Neuronal stem cell (in vitro differentiated cells): ENCODE measurements around the gene MIGA2.

Experiments used
- DNase-seq: peaks from one replicate; pipeline ENCODE4 v3.0.0-alpha.2; 2013; ENCODE audit warnings: low spot score
- H2AFZ ChIP-seq: one replicate; pipeline ENCODE4 v1.6.1; 2013; ENCODE audit warnings: mild to moderate bottlenecking, low read length, inconsistent platforms
- H2AK5ac ChIP-seq: 2 replicates; pipeline ENCODE4 v1.6.1; 2013; ENCODE audit warnings: low read depth, mild to moderate bottlenecking, inconsistent platforms, low read length, moderate library complexity, mixed read lengths
- H2BK120ac ChIP-seq: 2 replicates; pipeline ENCODE4 v1.6.1; 2013; ENCODE audit warnings: low read depth, mild to moderate bottlenecking, inconsistent platforms, low read length, moderate library complexity, mixed read lengths
- H2BK12ac ChIP-seq: one replicate; pipeline ENCODE4 v1.6.1; 2013; ENCODE audit warnings: low read length, inconsistent platforms
- H2BK15ac ChIP-seq: 2 replicates; pipeline ENCODE4 v1.6.1; 2013; ENCODE audit warnings: mild to moderate bottlenecking, low read length, inconsistent platforms, mixed read lengths
- H2BK5ac ChIP-seq: one replicate; pipeline ENCODE4 v1.6.1; 2013; ENCODE audit warnings: inconsistent platforms, mild to moderate bottlenecking, low read length, moderate library complexity
- H3K14ac ChIP-seq: one replicate; pipeline ENCODE4 v1.6.1; 2013; ENCODE audit warnings: low read length, inconsistent platforms
- H3K18ac ChIP-seq: 2 replicates; pipeline ENCODE4 v1.6.1; 2013; ENCODE audit warnings: low read length, inconsistent platforms
- H3K23ac ChIP-seq: 2 replicates; pipeline ENCODE4 v1.6.1; 2013; ENCODE audit warnings: low read depth, mild to moderate bottlenecking, mixed read lengths, low read length, inconsistent platforms; ENCODE audit not compliant: poor library complexity
- H3K27ac ChIP-seq: replicated peaks from 3 replicates; pipeline ENCODE4 v1.5.1; 2013; ENCODE audit warnings: low read length, inconsistent platforms
- H3K27me3 ChIP-seq, 3 experiments: 2 replicates each; pipeline ENCODE4 v1.6.1; 2013; ENCODE audit warnings: low read length in 3 of 3, mild to moderate bottlenecking in 2 of 3, inconsistent platforms in 1 of 3, low read depth in 1 of 3, mixed read lengths in 1 of 3, moderate library complexity in 1 of 3; ENCODE audit not compliant: control insufficient read depth in 3 of 3, insufficient read depth in 3 of 3
- H3K36me3 ChIP-seq, 2 donors: replicated peaks in 1 of 2; 2 replicates each; pipeline ENCODE4 v1.6.1; 2013; ENCODE audit warnings: low read length in 2 of 2; ENCODE audit not compliant: control insufficient read depth in 2 of 2, insufficient read depth in 2 of 2
- H3K4ac ChIP-seq: 2 replicates; pipeline ENCODE4 v1.6.1; 2013; ENCODE audit warnings: inconsistent platforms, mild to moderate bottlenecking, low read length, moderate library complexity
- H3K4me1 ChIP-seq, 2 donors: 1 replicate in 1 of 2; 2 replicates in 1 of 2; pipeline ENCODE4 v1.6.1; 2013; ENCODE audit warnings: low read length in 2 of 2, low read depth in 1 of 2; ENCODE audit not compliant: control insufficient read depth in 2 of 2, insufficient read depth in 1 of 2
- H3K4me2 ChIP-seq: one replicate; pipeline ENCODE4 v1.6.1; 2013; ENCODE audit warnings: mild to moderate bottlenecking, low read length, inconsistent platforms; ENCODE audit not compliant: insufficient read depth, poor library complexity, severe bottlenecking
- H3K4me3 ChIP-seq, 2 donors: 2 replicates each; pipeline ENCODE4 v1.5.1; 2013; ENCODE audit warnings: low read length in 2 of 2, mild to moderate bottlenecking in 2 of 2, inconsistent platforms in 1 of 2, moderate library complexity in 1 of 2
- H3K79me1 ChIP-seq: one replicate; pipeline ENCODE4 v1.6.1; 2013; ENCODE audit warnings: low read depth, mild to moderate bottlenecking, inconsistent platforms, low read length, moderate library complexity
- H3K9ac ChIP-seq: one replicate; pipeline ENCODE4 v1.6.1; 2013; ENCODE audit warnings: mild to moderate bottlenecking, low read depth, low read length, inconsistent platforms; ENCODE audit not compliant: poor library complexity
- H3K9me3 ChIP-seq, 2 donors: replicated peaks in 1 of 2; 2 replicates each; pipeline versions ENCODE3 to v1.6.1; 2013; ENCODE audit warnings: low read length in 2 of 2, mild to moderate bottlenecking in 2 of 2, inconsistent platforms in 1 of 2, low read depth in 1 of 2, mixed read lengths in 1 of 2, moderate library complexity in 1 of 2; ENCODE audit not compliant: control insufficient read depth in 2 of 2, insufficient read depth in 1 of 2
- H4K8ac ChIP-seq: one replicate; pipeline ENCODE4 v1.6.1; 2013; ENCODE audit warnings: low read depth, mild to moderate bottlenecking, inconsistent platforms, low read length, moderate library complexity
- H4K91ac ChIP-seq: one replicate; pipeline ENCODE4 v1.6.1; 2013; ENCODE audit warnings: low read length, low read depth, mild to moderate bottlenecking, inconsistent platforms; ENCODE audit not compliant: poor library complexity
- WGBS, 2 donors: extraction: QIAGEN DNeasy Blood & Tissue Kit; methylation state at CpG; one replicate each; pipeline ENCODE4 v1.1.7; 2013; ENCODE audit warnings: missing lambda C conversion rate in 2 of 2, mixed read lengths in 1 of 2; ENCODE audit not compliant: insufficient read length in 2 of 2, insufficient replicate concordance in 1 of 2; ENCODE audit errors: extremely low coverage in 2 of 2; 5-methylcytosine and 5-hydroxymethylcytosine counted together

Gene MIGA2

DNA sequence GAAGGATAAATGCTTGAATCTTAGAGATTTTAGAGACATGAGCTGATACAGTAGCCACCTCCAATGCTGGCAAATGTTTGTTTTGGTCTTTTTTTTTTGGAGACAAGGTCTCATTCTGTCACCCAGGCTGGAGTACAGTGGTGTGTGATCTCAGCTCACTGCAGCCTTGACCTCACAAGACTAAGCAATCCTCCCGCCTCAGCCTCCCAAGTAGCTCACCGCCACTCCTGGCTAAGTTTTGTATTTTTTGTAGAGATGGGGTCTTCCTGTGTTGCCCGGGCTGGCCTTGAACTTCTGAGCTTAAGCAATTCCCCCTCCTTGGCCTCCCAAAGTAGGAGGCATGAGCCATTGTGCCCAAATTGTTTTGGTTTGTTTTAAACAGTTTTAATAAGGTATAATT, 37.7 kb downstream of the MIGA2 start:
- H3K18ac ChIP-seq: no peak overlapping the region
- H3K27ac ChIP-seq: no peak overlapping the region
- no peak overlapping the region for H2AK5ac ChIP-seq
- no peaks in the 10 kb centered on the region for H3K79me1 ChIP-seq
- H3K14ac ChIP-seq: no peak overlapping the region
- no peak overlapping the region for H3K4ac ChIP-seq
- no peak overlapping the region for H3K23ac ChIP-seq
- no peak overlapping the region for H4K8ac ChIP-seq
- H4K91ac ChIP-seq: no peak overlapping the region
- WGBS, 2 donors: no CpG with 5 or more reads among the region's 3 CpGs
- H3K4me1 ChIP-seq: peaks cover 0 to 3% of the 10 kb centered on the region in 2 donors
- H2BK15ac ChIP-seq: no peak overlapping the region
- no peak overlapping the region for H2BK12ac ChIP-seq
- H3K9ac ChIP-seq: no peak overlapping the region
- no peak for DNase-seq
- no peak overlapping the region for H2BK120ac ChIP-seq
- H3K4me2 ChIP-seq: no peak overlapping the region
- H2AFZ ChIP-seq: no peak overlapping the region
- no peak overlapping the region for H3K4me3 ChIP-seq
- no peak overlapping the region for H2BK5ac ChIP-seq
- no peaks in the 10 kb centered on the region for H3K27me3 ChIP-seq
- peaks cover 6 to 20% of the 10 kb centered on the region in 2 donors for H3K36me3 ChIP-seq
- no peaks in the 10 kb centered on the region for H3K9me3 ChIP-seq

DNA sequence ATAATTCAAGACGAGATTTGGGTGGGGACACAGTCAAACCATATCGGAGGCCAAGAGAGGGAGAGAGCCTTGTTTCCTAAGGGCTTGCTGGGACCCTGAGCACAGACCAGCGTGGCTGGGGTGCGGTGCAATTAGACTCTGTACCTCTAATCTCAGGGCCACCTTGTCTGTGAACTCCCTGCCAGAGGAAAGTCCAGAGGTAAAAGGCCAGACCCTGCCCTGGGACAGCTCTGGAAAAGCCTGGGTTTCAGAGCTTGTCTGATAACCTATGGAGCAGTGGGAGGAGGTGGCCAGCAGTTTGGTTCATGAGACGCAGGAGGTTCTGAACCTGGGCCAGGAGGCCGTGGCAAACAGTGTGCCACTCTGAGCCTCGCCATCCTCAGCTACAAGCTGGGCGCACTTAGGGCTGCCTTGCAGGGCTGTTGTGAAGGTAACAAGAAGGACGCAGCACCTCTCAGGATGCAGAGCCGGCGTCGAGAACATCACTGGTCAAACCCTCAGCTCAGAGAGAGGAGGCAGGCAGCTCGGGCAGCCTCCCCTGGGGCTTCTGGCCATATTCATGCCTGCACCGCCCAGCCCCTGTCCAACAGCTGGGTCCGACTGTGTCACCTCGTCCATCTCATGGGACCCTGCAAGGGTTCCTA, 39.7 kb downstream of the MIGA2 start:
- Histone ChIP-seq H3K23ac (peak overlapping the region; percentile 80), H2BK12ac (no peak overlapping the region), H3K4me3 (no peak overlapping the region), H3K36me3 (peaks cover 0 to 5% of the 10 kb centered on the region in 2 donors), H3K18ac (no peak overlapping the region), H2BK15ac (no peak overlapping the region), H3K4ac (no peak overlapping the region), H3K9me3 (no peaks in the 10 kb centered on the region), H3K9ac (no peak overlapping the region), H2BK120ac (no peak overlapping the region), H2AFZ (no peak overlapping the region), H4K91ac (no peak overlapping the region), H3K4me1 (peaks cover 2 to 3% of the 10 kb centered on the region in 2 donors), H2AK5ac (no peak overlapping the region), H3K14ac (no peak overlapping the region), H3K27me3 (no peaks in the 10 kb centered on the region), H3K4me2 (no peak overlapping the region), H3K27ac (no peak overlapping the region), H2BK5ac (no peak overlapping the region), H4K8ac (no peak overlapping the region), H3K79me1 (no peaks in the 10 kb centered on the region)
- no peak for DNase-seq
- WGBS, 2 donors: no CpG with 5 or more reads among the region's 16 CpGs

DNA sequence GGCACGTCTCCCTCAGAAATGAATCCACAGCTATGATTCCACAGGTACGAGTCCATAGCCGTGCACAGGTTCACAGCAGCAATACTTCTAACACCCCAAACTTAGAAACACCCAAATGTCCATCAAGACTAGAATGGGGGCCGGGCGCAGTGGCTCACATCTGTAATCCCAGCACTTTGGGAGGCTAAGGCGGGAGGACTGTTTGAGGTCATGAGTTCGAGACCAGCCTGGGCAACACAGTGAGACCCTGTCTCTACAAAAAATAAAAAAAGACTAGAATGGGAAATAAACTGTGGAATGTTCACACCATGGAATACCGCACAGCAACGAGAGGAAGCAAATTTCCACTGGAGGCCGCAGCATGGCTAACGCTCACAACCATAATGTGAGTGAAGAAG, 40.2 kb downstream of the MIGA2 start:
- H2BK120ac ChIP-seq: no peak overlapping the region
- no peaks in the 10 kb centered on the region for H3K27me3 ChIP-seq
- no CpG with 5 or more reads among the region's 11 CpGs for WGBS, 2 donors
- no peak overlapping the region for H3K9ac ChIP-seq
- peaks cover 2% of the 10 kb centered on the region for H3K79me1 ChIP-seq
- no peak overlapping the region for H2BK15ac ChIP-seq
- H4K91ac ChIP-seq: no peak overlapping the region
- H3K27ac ChIP-seq: no peak overlapping the region
- H3K36me3 ChIP-seq: peaks cover 0 to 3% of the 10 kb centered on the region in 2 donors
- H2AK5ac ChIP-seq: no peak overlapping the region
- no peak overlapping the region for H2BK12ac ChIP-seq
- H3K4me2 ChIP-seq: no peak overlapping the region
- H3K18ac ChIP-seq: no peak overlapping the region
- H3K4ac ChIP-seq: no peak overlapping the region
- H3K23ac ChIP-seq: no peak overlapping the region
- H2BK5ac ChIP-seq: no peak overlapping the region
- no peak overlapping the region for H3K14ac ChIP-seq
- no peaks in the 10 kb centered on the region for H3K9me3 ChIP-seq
- no peak overlapping the region for H4K8ac ChIP-seq
- H3K4me3 ChIP-seq: no peak overlapping the region
- DNase-seq: no peak
- no peak overlapping the region for H2AFZ ChIP-seq
- H3K4me1 ChIP-seq: peaks cover 3% of the 10 kb centered on the region in 2 donors

DNA sequence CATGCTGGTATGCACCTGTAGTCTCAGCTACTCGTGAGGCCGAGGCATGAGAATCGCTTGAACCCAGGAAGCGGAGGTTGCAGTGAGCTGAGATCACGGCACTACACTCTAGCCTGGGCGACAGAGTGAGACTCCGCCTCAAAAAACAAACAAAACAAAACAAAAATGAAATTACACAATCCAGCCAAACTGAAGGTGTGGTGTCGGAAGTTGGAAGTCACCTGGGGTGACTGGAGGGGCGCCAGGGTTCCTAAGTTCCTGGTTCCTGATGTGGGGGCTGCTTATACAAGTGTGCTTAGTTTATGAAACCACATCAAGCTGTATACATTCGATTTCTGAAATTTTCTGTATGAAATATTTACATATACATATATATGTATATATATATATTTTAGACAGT, 40.8 kb downstream of the MIGA2 start:
- Histone ChIP-seq H3K4me2 (no peak overlapping the region), H2AFZ (no peak overlapping the region), H3K27ac (no peak overlapping the region), H4K8ac (no peak overlapping the region), H2AK5ac (no peak overlapping the region), H2BK15ac (no peak overlapping the region), H3K18ac (no peak overlapping the region), H3K36me3 (no peaks in the 10 kb centered on the region), H3K4me3 (no peak overlapping the region), H2BK12ac (no peak overlapping the region), H3K14ac (no peak overlapping the region), H4K91ac (no peak overlapping the region), H3K9me3 (no peaks in the 10 kb centered on the region), H3K4ac (no peak overlapping the region), H3K23ac (no peak overlapping the region), H3K4me1 (peaks cover 0 to 8% of the 10 kb centered on the region in 2 donors), H2BK5ac (no peak overlapping the region), H2BK120ac (no peak overlapping the region), H3K79me1 (peaks cover 8% of the 10 kb centered on the region), H3K9ac (no peak overlapping the region), H3K27me3 (no peaks in the 10 kb centered on the region)
- DNase-seq: no peak
- no CpG with 5 or more reads among the region's 10 CpGs for WGBS, 2 donors
